Calu3 (cell line): ENCODE results near the gene KIF6. TPM values are rescaled to one million over a fixed set of nuclear protein-coding genes. Genes with fewer than 3 reads are reported as not detected.

Source experiments
- BruUV-seq: library from RNA; stranded (reverse); fragments of 400-500 nt; replicated peaks from 2 replicates; lab custom pipeline; 2021; lab: Mats Ljungman, UMichigan
- CTCF ChIA-PET: fragments of 300-600 bp; sonication (Branson Sonifier 250); formaldehyde crosslinking; loops from one replicate; lab custom pipeline; 2022; ENCODE audit warnings: antibody characterized with exemption; lab: Charles Lee
- DNase-seq: peaks from one replicate; pipeline ENCODE4 v3.0.0; 2022
- H3K27ac Mint-ChIP-seq: one replicate; pipeline ENCODE4 v1.8.0; 2022; ENCODE audit warnings: mixed read lengths; ENCODE audit not compliant: unreplicated experiment
- H3K27me3 Mint-ChIP-seq: one replicate; pipeline ENCODE4 v1.8.0; 2022; ENCODE audit warnings: mixed read lengths; ENCODE audit not compliant: unreplicated experiment
- H3K36me3 Mint-ChIP-seq: one replicate; pipeline ENCODE4 v1.8.0; 2022; ENCODE audit warnings: mild to moderate bottlenecking, moderate library complexity, mixed read lengths; ENCODE audit not compliant: insufficient read depth, unreplicated experiment
- H3K4me1 Mint-ChIP-seq: one replicate; pipeline ENCODE4 v1.8.0; 2022; ENCODE audit warnings: mild to moderate bottlenecking, low read depth, mixed read lengths; ENCODE audit not compliant: unreplicated experiment
- H3K4me3 Mint-ChIP-seq: one replicate; pipeline ENCODE4 v1.8.0; 2022; ENCODE audit warnings: mild to moderate bottlenecking, low read depth, moderate library complexity, mixed read lengths; ENCODE audit not compliant: unreplicated experiment
- H3K9me3 Mint-ChIP-seq: one replicate; pipeline ENCODE4 v1.8.0; 2022; ENCODE audit warnings: low read depth, mixed read lengths; ENCODE audit not compliant: unreplicated experiment
- CTCF ChIP-seq: fragments of 200-600 bp; IDR thresholded peaks from one replicate; pipeline ENCODE4 v1.8.0; 2022; ENCODE audit warnings: antibody characterized with exemption; ENCODE audit not compliant: unreplicated experiment
- intact Hi-C: fragments of 100-400 bp; cut with micrococcal nuclease; formaldehyde crosslinking; loops from one replicate; pipeline ENCODE4 v1.10.0; 2022; ENCODE audit not compliant: unreplicated experiment
- total RNA-seq: library from RNA; stranded (reverse); gene quantifications from 2 replicates; pipeline ENCODE4 v1.2.3, GENCODE V29; 2022

Gene KIF6
- total RNA-seq, 1 experiment from 2014 or later: 0.45 TPM

DNA sequence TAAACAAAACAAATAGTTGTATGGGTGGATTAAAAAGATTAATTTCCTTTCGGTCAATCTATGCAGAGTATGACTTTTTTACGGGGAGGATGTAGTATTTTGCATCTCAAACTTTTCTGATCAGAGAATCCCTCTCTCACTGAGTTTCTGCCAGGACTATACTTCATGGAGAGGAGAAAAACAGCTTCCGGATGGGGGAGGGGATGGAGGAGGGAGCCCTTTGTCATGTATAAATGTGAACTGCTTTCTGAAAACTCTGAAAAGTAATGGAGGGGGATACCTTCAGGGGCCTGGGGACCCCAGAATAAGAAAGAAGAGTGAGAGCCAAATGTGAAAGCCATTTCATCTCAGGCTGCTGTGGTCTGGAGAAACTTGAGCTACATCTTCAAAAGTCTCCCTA, 229.6 kb downstream of the KIF6 start:
- Mint-ChIP-seq H3K9me3 (peaks cover 5% of the 10 kb centered on the region), H3K4me1 (no peaks in the 10 kb centered on the region), H3K36me3 (no peaks in the 10 kb centered on the region), H3K4me3 (no peak overlapping the region), H3K27me3 (peaks cover 91% of the 10 kb centered on the region), H3K27ac (no peak overlapping the region)
- CTCF ChIA-PET: no interaction called here
- intact Hi-C loops: no loop called here
- DNase-seq: no peak
- BruUV-seq: no TSS peak
- no peak for TF ChIP-seq CTCF

- no peak overlapping the region for H3K27ac Mint-ChIP-seq
- peaks cover 91% of the 10 kb centered on the region for H3K27me3 Mint-ChIP-seq
- H3K4me1 Mint-ChIP-seq: no peaks in the 10 kb centered on the region
- BruUV-seq: no TSS peak
- no peaks in the 10 kb centered on the region for H3K36me3 Mint-ChIP-seq
- CTCF ChIA-PET: no interaction called here
- DNase-seq: no peak
- TF ChIP-seq CTCF: no peak
- H3K4me3 Mint-ChIP-seq: no peak overlapping the region
- intact Hi-C loops: no loop called here
- H3K9me3 Mint-ChIP-seq: peaks cover 2% of the 10 kb centered on the region
These were observed 230.2 kb downstream of the KIF6 start for GRCh38 chr6:39494998-39495397.

GRCh38 chr6:39493777-39494176, 231.4 kb downstream of the KIF6 start:
- Mint-ChIP-seq H3K27ac (no peak overlapping the region), H3K27me3 (peaks cover 91% of the 10 kb centered on the region), H3K4me1 (no peaks in the 10 kb centered on the region), H3K4me3 (no peak overlapping the region), H3K9me3 (no peaks in the 10 kb centered on the region), H3K36me3 (no peaks in the 10 kb centered on the region)
- no TSS peak for BruUV-seq
- TF ChIP-seq CTCF: no peak
- intact Hi-C loops: no loop called here
- no peak for DNase-seq
- CTCF ChIA-PET: no interaction called here

GRCh38 chr6:39493174-39493573, 232.0 kb downstream of the KIF6 start:
- no peak for TF ChIP-seq CTCF
- no peak for DNase-seq
- intact Hi-C loops: no loop called here
- Mint-ChIP-seq H3K4me1 (no peaks in the 10 kb centered on the region), H3K9me3 (no peaks in the 10 kb centered on the region), H3K27ac (no peak overlapping the region), H3K36me3 (no peaks in the 10 kb centered on the region), H3K4me3 (no peak overlapping the region), H3K27me3 (peaks cover 91% of the 10 kb centered on the region)
- no TSS peak for BruUV-seq
- CTCF ChIA-PET: no interaction called here
